Endothelial cell of umbilical vein (primary cell): ENCODE results near the gene FBXO22. TPM values are rescaled to one million over a fixed set of nuclear protein-coding genes. Genes with fewer than 3 reads are reported as not detected.

Experiments used
- BruUV-seq: library from RNA; stranded (reverse); fragments of 400-500 nt; replicated peaks from 2 replicates; lab custom pipeline; 2021; lab: Mats Ljungman, UMichigan
- CTCF ChIA-PET: fragments of 300-600, 350-600 bp; sonication (Branson Sonifier 250); formaldehyde crosslinking; loops from one replicate; lab custom pipeline; 2021; ENCODE audit warnings: antibody characterized with exemption, inconsistent platforms; lab: Charles Lee
- POLR2A ChIA-PET: fragments of 300-600, 350-600 bp; sonication (Branson Sonifier 250); formaldehyde crosslinking; loops from one replicate; lab custom pipeline; 2021; ENCODE audit warnings: antibody characterized with exemption, inconsistent platforms; lab: Charles Lee
- DNase-seq: peaks from one replicate; pipeline ENCODE4 v3.0.0-alpha.2; 2011; ENCODE audit warnings: low read depth, low spot score
- FAIRE-seq: peaks from 2 replicates; lab custom pipeline; 2011; peaks lifted over from hg19 to GRCh38; lab: Jason Lieb, UNC
- H2AFZ ChIP-seq: 2 replicates; pipeline ENCODE4 v1.6.0; 2012; ENCODE audit warnings: low read depth, low read length, control low read depth, inconsistent platforms
- H3K27ac ChIP-seq: 2 replicates; pipeline ENCODE4 v1.5.1; 2011; ENCODE audit warnings: low read depth, mild to moderate bottlenecking, control low read depth, low read length, moderate library complexity; ENCODE audit not compliant: insufficient read depth
- H3K27me3 ChIP-seq, 2 experiments: 2 replicates each; pipeline versions ENCODE4 v1.6.0 to v1.6.1; 2011; ENCODE audit warnings: low read length in 2 of 2, mixed read lengths in 1 of 2; ENCODE audit not compliant: control insufficient read depth in 2 of 2, insufficient read depth in 2 of 2
- H3K36me3 ChIP-seq, 2 experiments: 2 replicates in 1 of 2; 3 replicates in 1 of 2; pipeline ENCODE4 v1.5.1; 2011; ENCODE audit warnings: low read length in 2 of 2, mild to moderate bottlenecking in 1 of 2, moderate library complexity in 1 of 2; ENCODE audit not compliant: control insufficient read depth in 2 of 2, insufficient read depth in 2 of 2; ENCODE audit errors: extremely low read depth in 1 of 2
- H3K4me1 ChIP-seq: 3 replicates; pipeline ENCODE4 v1.5.1; 2011; ENCODE audit warnings: mild to moderate bottlenecking, low read length; ENCODE audit not compliant: control insufficient read depth, insufficient read depth; ENCODE audit errors: extremely low read depth
- H3K4me2 ChIP-seq: 2 replicates; pipeline ENCODE4 v1.6.1; 2011; ENCODE audit warnings: low read length, control low read depth, mixed read lengths; ENCODE audit not compliant: insufficient read depth
- H3K4me3 ChIP-seq, 3 experiments: fragments of 200-600 bp in 1 of 3; sonication (generic), shearing (Covaris generic) in 1 of 3; replicated peaks in 1 of 3; 2 replicates each; pipeline ENCODE4 v1.5.1; 2011 to 2016; ENCODE audit warnings: control low read depth in 3 of 3, low read length in 3 of 3, mild to moderate bottlenecking in 2 of 3, inconsistent platforms in 1 of 3, low read depth in 1 of 3, moderate library complexity in 1 of 3; ENCODE audit not compliant: insufficient read depth in 1 of 3
- H3K79me2 ChIP-seq: 2 replicates; pipeline ENCODE4 v1.6.0; 2012; ENCODE audit warnings: low read length, inconsistent platforms; ENCODE audit not compliant: control insufficient read depth, insufficient read depth
- H3K9ac ChIP-seq: replicated peaks from 2 replicates; pipeline ENCODE3; 2011; ENCODE audit warnings: low read length, control low read depth; ENCODE audit not compliant: insufficient read depth; ENCODE audit errors: extremely low read depth
- H3K9me1 ChIP-seq: replicated peaks from 3 replicates; pipeline ENCODE4 v1.6.0; 2011; ENCODE audit warnings: mild to moderate bottlenecking, low read length; ENCODE audit not compliant: control insufficient read depth, insufficient read depth; ENCODE audit errors: extremely low read depth
- H3K9me3 ChIP-seq: replicated peaks from 2 replicates; pipeline ENCODE4 v1.5.1; 2012; ENCODE audit warnings: low read length, inconsistent platforms; ENCODE audit not compliant: control insufficient read depth, insufficient read depth
- H4K20me1 ChIP-seq: replicated peaks from 2 replicates; pipeline ENCODE3; 2011; ENCODE audit warnings: mild to moderate bottlenecking, low read length; ENCODE audit not compliant: control insufficient read depth, insufficient read depth; ENCODE audit errors: extremely low read depth
- EZH2 ChIP-seq: IDR thresholded peaks from 2 replicates; pipeline ENCODE4 v1.6.1; 2012; ENCODE audit warnings: borderline replicate concordance, low read depth, mild to moderate bottlenecking, moderate library complexity, low read length, inconsistent platforms; ENCODE audit not compliant: severe bottlenecking
- FOS ChIP-seq: IDR thresholded peaks from 2 replicates; pipeline ENCODE4 v1.6.1; 2011; ENCODE audit warnings: mild to moderate bottlenecking, low read length, moderate library complexity, borderline replicate concordance; ENCODE audit not compliant: insufficient read depth
- GATA2 ChIP-seq: IDR thresholded peaks from 2 replicates; pipeline ENCODE4 v1.7.0; 2011; ENCODE audit warnings: low read depth, mild to moderate bottlenecking, moderate library complexity, mixed read lengths, low read length; ENCODE audit not compliant: insufficient read length, insufficient read depth
- JUN ChIP-seq: IDR thresholded peaks from 2 replicates; pipeline ENCODE4 v1.6.1; 2011; ENCODE audit warnings: borderline replicate concordance, low read depth; ENCODE audit not compliant: insufficient read length, insufficient read depth
- MYC ChIP-seq: IDR thresholded peaks from one replicate; pipeline ENCODE4 v1.6.1; 2011; ENCODE audit warnings: mild to moderate bottlenecking, low read depth, low read length
- POLR2A ChIP-seq: IDR thresholded peaks from 2 replicates; pipeline ENCODE4 v1.6.1; 2012; ENCODE audit warnings: low read depth, mild to moderate bottlenecking, control low read depth, low read length
- POLR2AphosphoS5 ChIP-seq: IDR thresholded peaks from 2 replicates; pipeline ENCODE4 v1.6.1; 2012; ENCODE audit warnings: low read depth, mild to moderate bottlenecking, control low read depth, low read length, moderate library complexity; ENCODE audit not compliant: insufficient read depth
- dilution Hi-C: fragments of 300-500 bp; cut with MboI; formaldehyde crosslinking; loops from one replicate; pipeline ENCODE4 v1.15.0; 2019; ENCODE audit warnings: low sequenced_read_pairs; ENCODE audit not compliant: extremely low pct_ligation_motif_present
- intact Hi-C: fragments of 100-400 bp; cut with micrococcal nuclease; formaldehyde crosslinking; loops from one replicate; pipeline ENCODE4 v1.10.0; 2022
- polyA plus RNA-seq, 4 experiments: library from polyadenylated mRNA; depleted of rRNA in 3 of 4; stranded (reverse) in 3 of 4; unstranded in 1 of 4; fragments of >200 nt; gene quantifications; 2 replicates each; pipeline versions ENCODE4 v1.2.1 to v1.2.3, GENCODE V29; 2011 to 2012; ENCODE audit warnings: missing spikeins in 1 of 4
- total RNA-seq: library from RNA; stranded (reverse); gene quantifications from 2 replicates; pipeline ENCODE4 v1.2.3, GENCODE V29; 2021
- TF ChIP-seq, protein P1 (sequence below): IDR thresholded peaks from 2 replicates; pipeline ENCODE4 v1.6.1; 2011; ENCODE audit not compliant: insufficient read depth, insufficient read length
- TF ChIP-seq, protein P2 (sequence below), 2 donors: IDR thresholded peaks; 1 replicate in 1 of 2; 2 replicates in 1 of 2; pipeline ENCODE4 v1.5.1; 2011; ENCODE audit warnings: low read length in 2 of 2, mild to moderate bottlenecking in 2 of 2, moderate library complexity in 2 of 2, control low read depth in 1 of 2, inconsistent platforms in 1 of 2, low read depth in 1 of 2; ENCODE audit not compliant: insufficient read depth in 1 of 2; ENCODE audit errors: extremely low read depth in 1 of 2

The FBXO22 gene
- total and polyA plus RNA-seq, 2 donors (not counting 3 experiments of a cell fraction or from before 2014, with no cell fraction given): 20.8 to 41.6 TPM

DNA sequence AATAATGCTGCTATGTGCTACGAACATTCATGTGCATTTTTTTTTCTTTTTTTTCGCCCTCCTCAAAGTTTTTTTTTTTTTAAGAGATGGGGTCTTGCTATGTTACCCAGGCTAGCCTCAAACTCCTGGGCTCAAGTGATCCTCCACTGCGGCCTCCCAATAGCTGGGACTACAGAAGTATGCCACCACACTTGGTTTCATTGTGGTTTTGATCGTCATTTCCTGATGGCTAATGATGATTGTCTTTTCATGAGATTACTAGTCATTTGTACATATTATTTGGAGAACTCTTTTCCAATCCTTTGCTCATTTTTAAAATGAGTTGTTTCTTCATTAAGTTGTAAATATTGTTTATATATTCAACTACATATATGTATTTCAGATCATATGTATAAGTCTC lies 48.8 kb downstream of the FBXO22 start:
- FAIRE-seq: no peak
- dilution Hi-C loops: no loop called here

More for the DNA sequence above, 48.8 kb downstream of the FBXO22 start:
- H3K9me3 ChIP-seq: no peaks in the 10 kb centered on the region
- H3K9ac ChIP-seq: no peak overlapping the region
- no peak for DNase-seq
- no peaks in the 10 kb centered on the region for H3K79me2 ChIP-seq
- intact Hi-C loops: no loop called here
- no peak overlapping the region for H2AFZ ChIP-seq
- H3K4me3 ChIP-seq: no peak overlapping the region
- no TSS peak for BruUV-seq
- TF ChIP-seq POLR2AphosphoS5: no peak
- no peak for TF ChIP-seq FOS
- TF ChIP-seq, protein P1, sequence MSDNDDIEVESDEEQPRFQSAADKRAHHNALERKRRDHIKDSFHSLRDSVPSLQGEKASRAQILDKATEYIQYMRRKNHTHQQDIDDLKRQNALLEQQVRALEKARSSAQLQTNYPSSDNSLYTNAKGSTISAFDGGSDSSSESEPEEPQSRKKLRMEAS: no peak
- TF ChIP-seq, protein P2, sequence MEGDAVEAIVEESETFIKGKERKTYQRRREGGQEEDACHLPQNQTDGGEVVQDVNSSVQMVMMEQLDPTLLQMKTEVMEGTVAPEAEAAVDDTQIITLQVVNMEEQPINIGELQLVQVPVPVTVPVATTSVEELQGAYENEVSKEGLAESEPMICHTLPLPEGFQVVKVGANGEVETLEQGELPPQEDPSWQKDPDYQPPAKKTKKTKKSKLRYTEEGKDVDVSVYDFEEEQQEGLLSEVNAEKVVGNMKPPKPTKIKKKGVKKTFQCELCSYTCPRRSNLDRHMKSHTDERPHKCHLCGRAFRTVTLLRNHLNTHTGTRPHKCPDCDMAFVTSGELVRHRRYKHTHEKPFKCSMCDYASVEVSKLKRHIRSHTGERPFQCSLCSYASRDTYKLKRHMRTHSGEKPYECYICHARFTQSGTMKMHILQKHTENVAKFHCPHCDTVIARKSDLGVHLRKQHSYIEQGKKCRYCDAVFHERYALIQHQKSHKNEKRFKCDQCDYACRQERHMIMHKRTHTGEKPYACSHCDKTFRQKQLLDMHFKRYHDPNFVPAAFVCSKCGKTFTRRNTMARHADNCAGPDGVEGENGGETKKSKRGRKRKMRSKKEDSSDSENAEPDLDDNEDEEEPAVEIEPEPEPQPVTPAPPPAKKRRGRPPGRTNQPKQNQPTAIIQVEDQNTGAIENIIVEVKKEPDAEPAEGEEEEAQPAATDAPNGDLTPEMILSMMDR (IDR thresholded peaks at IDR 0.05; ENCODE audit: extremely low read depth in 1 of 2, insufficient read depth in 1 of 2, low read depth in 1 of 2, low read length in 2 of 2): no peak
- TF ChIP-seq JUN: no peak
- no peak for TF ChIP-seq MYC
- TF ChIP-seq EZH2: no peak
- no peak for TF ChIP-seq POLR2A
- TF ChIP-seq GATA2: no peak
- H3K36me3 ChIP-seq: no peaks in the 10 kb centered on the region
- ChIA-PET POLR2A (no interaction called here), CTCF (interaction anchor here (1.5 kb wide), 1 partner anchor 11 kb away, joined by 3 read pairs; no protein-coding TSS in a partner anchor)
- no peaks in the 10 kb centered on the region for H3K4me1 ChIP-seq
- H3K27ac ChIP-seq: no peak overlapping the region
- no peaks in the 10 kb centered on the region for H3K9me1 ChIP-seq
- H3K4me2 ChIP-seq: no peak overlapping the region
- peaks cover 5 to 13% of the 10 kb centered on the region in 2 experiments for H3K27me3 ChIP-seq
- no peaks in the 10 kb centered on the region for H4K20me1 ChIP-seq
